ENCODE measurements around the gene SLC6A17.

SLC6A17 gene

GRCh38 chr1:110123224-110123623 lies 27.1 kb upstream of the SLC6A17 start:
- no peak for TF ChIP-seq ZFX (IDR thresholded peaks at IDR 0.05; ENCODE audit: borderline replicate concordance)
- TF ChIP-seq, protein P1, sequence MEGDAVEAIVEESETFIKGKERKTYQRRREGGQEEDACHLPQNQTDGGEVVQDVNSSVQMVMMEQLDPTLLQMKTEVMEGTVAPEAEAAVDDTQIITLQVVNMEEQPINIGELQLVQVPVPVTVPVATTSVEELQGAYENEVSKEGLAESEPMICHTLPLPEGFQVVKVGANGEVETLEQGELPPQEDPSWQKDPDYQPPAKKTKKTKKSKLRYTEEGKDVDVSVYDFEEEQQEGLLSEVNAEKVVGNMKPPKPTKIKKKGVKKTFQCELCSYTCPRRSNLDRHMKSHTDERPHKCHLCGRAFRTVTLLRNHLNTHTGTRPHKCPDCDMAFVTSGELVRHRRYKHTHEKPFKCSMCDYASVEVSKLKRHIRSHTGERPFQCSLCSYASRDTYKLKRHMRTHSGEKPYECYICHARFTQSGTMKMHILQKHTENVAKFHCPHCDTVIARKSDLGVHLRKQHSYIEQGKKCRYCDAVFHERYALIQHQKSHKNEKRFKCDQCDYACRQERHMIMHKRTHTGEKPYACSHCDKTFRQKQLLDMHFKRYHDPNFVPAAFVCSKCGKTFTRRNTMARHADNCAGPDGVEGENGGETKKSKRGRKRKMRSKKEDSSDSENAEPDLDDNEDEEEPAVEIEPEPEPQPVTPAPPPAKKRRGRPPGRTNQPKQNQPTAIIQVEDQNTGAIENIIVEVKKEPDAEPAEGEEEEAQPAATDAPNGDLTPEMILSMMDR (IDR thresholded peaks at IDR 0.05): no peak
- H3K27ac ChIP-seq: no peak overlapping the region

GRCh38 chr1:110125810-110126209 lies 24.5 kb upstream of the SLC6A17 start:
- H3K27ac ChIP-seq: no peak overlapping the region
- TF ChIP-seq ZFX (IDR thresholded peaks at IDR 0.05; ENCODE audit: borderline replicate concordance): no peak
- TF ChIP-seq, protein P1 (IDR thresholded peaks at IDR 0.05): no peak

GRCh38 chr1:110130113-110130591 lies 20.1 kb upstream of the SLC6A17 start:
- H3K27ac ChIP-seq: no peak overlapping the region
- TF ChIP-seq, protein P1 (IDR thresholded peaks at IDR 0.05): peak; percentile 40
- no peak for TF ChIP-seq ZFX (IDR thresholded peaks at IDR 0.05; ENCODE audit: borderline replicate concordance)

GRCh38 chr1:110130989-110131388 lies 19.3 kb upstream of the SLC6A17 start:
- no peak overlapping the region for H3K27ac ChIP-seq
- TF ChIP-seq ZFX (IDR thresholded peaks at IDR 0.05; ENCODE audit: borderline replicate concordance): no peak
- TF ChIP-seq, protein P1 (IDR thresholded peaks at IDR 0.05): no peak

DNA sequence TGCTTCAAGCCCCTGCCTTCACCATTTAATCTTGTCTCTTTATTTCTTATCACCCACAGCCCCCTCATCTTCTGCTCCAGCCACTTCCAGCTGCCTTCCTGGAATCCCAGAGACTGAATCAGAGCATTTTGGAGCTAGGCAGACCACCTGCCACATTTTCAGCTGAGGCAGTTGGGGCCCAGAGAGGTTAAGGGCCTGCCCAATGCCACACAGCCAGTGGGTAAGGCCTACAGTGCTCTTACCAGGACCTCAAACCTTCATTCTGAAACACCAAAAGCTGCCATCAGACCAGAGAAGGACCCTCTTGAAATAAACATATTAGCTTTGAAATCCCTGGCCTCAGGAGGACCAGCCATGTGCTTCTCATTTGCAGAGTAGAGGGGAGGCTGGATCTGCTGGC lies 17.6 kb upstream of the SLC6A17 start:
- no peak overlapping the region for H3K27ac ChIP-seq
- TF ChIP-seq ZFX (IDR thresholded peaks at IDR 0.05; ENCODE audit: borderline replicate concordance): no peak
- TF ChIP-seq, protein P1 (IDR thresholded peaks at IDR 0.05): no peak

DNA sequence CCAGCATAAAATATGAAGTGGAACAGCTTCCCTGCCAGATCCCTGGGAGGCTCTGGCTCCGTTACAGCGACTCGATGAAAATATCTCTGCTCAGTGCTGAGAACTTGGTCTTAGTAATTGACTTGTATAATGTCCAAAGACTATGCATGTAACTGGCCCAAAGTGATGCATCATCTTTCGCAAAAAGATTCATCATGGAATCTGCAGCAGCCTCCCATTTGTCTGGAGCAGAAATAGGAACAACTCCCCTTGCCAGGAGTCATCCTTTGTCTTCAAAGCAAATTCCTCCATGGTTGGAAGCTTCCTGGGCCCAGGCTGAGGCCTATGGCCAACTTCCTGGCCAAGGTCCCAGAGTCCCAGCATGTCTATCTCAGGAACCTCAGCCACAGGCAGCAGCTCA lies 16.9 kb upstream of the SLC6A17 start:
- no peak for TF ChIP-seq ZFX (IDR thresholded peaks at IDR 0.05; ENCODE audit: borderline replicate concordance)
- TF ChIP-seq, protein P1 (IDR thresholded peaks at IDR 0.05): no peak
- no peak overlapping the region for H3K27ac ChIP-seq

- H3K27ac ChIP-seq: no peak overlapping the region
These were observed 16.2 kb upstream of the SLC6A17 start for GRCh38 chr1:110134050-110134595.

More at GRCh38 chr1:110134050-110134595, 16.2 kb upstream of the SLC6A17 start:
- TF ChIP-seq, protein P1 (IDR thresholded peaks at IDR 0.05): no peak
- no peak for TF ChIP-seq ZFX (IDR thresholded peaks at IDR 0.05; ENCODE audit: borderline replicate concordance)

Data from 22Rv1 (cell line).